ENCODE data around the gene PTPRN2.
A peak's percentile ranks its signal among the peaks of the same experiment; 100 is the strongest.

PTPRN2 gene

GRCh38 chr7:157886266-157886665 is 701.4 kb downstream of the PTPRN2 start:
- no peak overlapping the region for H4K91ac ChIP-seq (ENCODE audit: low read depth, low read length, poor library complexity)
- peaks cover 0 to 1% of the 10 kb centered on the region in 2 donors for H3K4me1 ChIP-seq (ENCODE audit: control insufficient read depth in 2 of 2, insufficient read depth in 1 of 2, low read depth in 1 of 2, low read length in 2 of 2)
- no peak overlapping the region for H4K8ac ChIP-seq (ENCODE audit: low read depth, low read length)
- H3K4ac ChIP-seq (ENCODE audit: low read length) = no peak overlapping the region
- no peak overlapping the region for H2AK5ac ChIP-seq (ENCODE audit: low read depth, low read length)
- H2BK15ac ChIP-seq (ENCODE audit: low read length) = no peak overlapping the region
- peaks cover 2% of the 10 kb centered on the region for H3K79me1 ChIP-seq (ENCODE audit: low read depth, low read length)
- no peak for DNase-seq (ENCODE audit: low spot score)
- no peaks in the 10 kb centered on the region for H3K36me3 ChIP-seq (replicated peaks in 1 of 2; ENCODE audit: control insufficient read depth in 2 of 2, insufficient read depth in 2 of 2, low read length in 2 of 2)
- no peak overlapping the region for H3K23ac ChIP-seq (ENCODE audit: low read depth, low read length, poor library complexity)
- H3K27ac ChIP-seq (replicated peaks; ENCODE audit: low read length) = no peak overlapping the region
- WGBS, 2 donors (ENCODE audit: extremely low coverage in 2 of 2, insufficient read length in 2 of 2, insufficient replicate concordance in 1 of 2) = no CpG with 5 or more reads among the region's 9 CpGs
- no peak overlapping the region for H2AFZ ChIP-seq (ENCODE audit: low read length)
- no peak overlapping the region for H3K18ac ChIP-seq (ENCODE audit: low read length)
- no peak overlapping the region for H3K14ac ChIP-seq (ENCODE audit: low read length)
- H2BK120ac ChIP-seq (ENCODE audit: low read depth, low read length) = no peak overlapping the region
- no peak overlapping the region for H2BK12ac ChIP-seq (ENCODE audit: low read length)
- no peak overlapping the region for H2BK5ac ChIP-seq (ENCODE audit: low read length)
- H3K9me3 ChIP-seq (replicated peaks in 1 of 2; ENCODE audit: control insufficient read depth in 2 of 2, insufficient read depth in 1 of 2, low read depth in 1 of 2, low read length in 2 of 2) = peaks cover 2 to 5% of the 10 kb centered on the region in 2 donors
- H3K4me3 ChIP-seq (ENCODE audit: low read length in 2 of 2) = no peak overlapping the region
- no peak overlapping the region for H3K4me2 ChIP-seq (ENCODE audit: insufficient read depth, low read length, poor library complexity, severe bottlenecking)
- H3K9ac ChIP-seq (ENCODE audit: low read depth, low read length, poor library complexity) = no peak overlapping the region
- no peaks in the 10 kb centered on the region for H3K27me3 ChIP-seq (ENCODE audit: control insufficient read depth in 3 of 3, insufficient read depth in 3 of 3, low read depth in 1 of 3, low read length in 3 of 3)

- no peak overlapping the region for H2BK12ac ChIP-seq (ENCODE audit: low read length)
- H3K36me3 ChIP-seq (replicated peaks in 1 of 2; ENCODE audit: control insufficient read depth in 2 of 2, insufficient read depth in 2 of 2, low read length in 2 of 2) = no peaks in the 10 kb centered on the region
- no peak for DNase-seq (ENCODE audit: low spot score)
- H2BK5ac ChIP-seq (ENCODE audit: low read length) = peak overlapping the region; percentile 72
- H3K14ac ChIP-seq (ENCODE audit: low read length) = no peak overlapping the region
- H3K23ac ChIP-seq (ENCODE audit: low read depth, low read length, poor library complexity) = no peak overlapping the region
- H3K27ac ChIP-seq (replicated peaks; ENCODE audit: low read length) = no peak overlapping the region
- H3K4me1 ChIP-seq (ENCODE audit: control insufficient read depth in 2 of 2, insufficient read depth in 1 of 2, low read depth in 1 of 2, low read length in 2 of 2) = peaks cover 0 to 1% of the 10 kb centered on the region in 2 donors
- H2AK5ac ChIP-seq (ENCODE audit: low read depth, low read length) = peak overlapping the region; percentile 79
- no peak overlapping the region for H2BK15ac ChIP-seq (ENCODE audit: low read length)
- WGBS, 2 donors (ENCODE audit: extremely low coverage in 2 of 2, insufficient read length in 2 of 2, insufficient replicate concordance in 1 of 2) = no CpG with 5 or more reads among the region's 6 CpGs
- H3K9me3 ChIP-seq (replicated peaks in 1 of 2; ENCODE audit: control insufficient read depth in 2 of 2, insufficient read depth in 1 of 2, low read depth in 1 of 2, low read length in 2 of 2) = peaks cover 2 to 5% of the 10 kb centered on the region in 2 donors
- H3K4me3 ChIP-seq (ENCODE audit: low read length in 2 of 2) = no peak overlapping the region
- H3K18ac ChIP-seq (ENCODE audit: low read length) = no peak overlapping the region
- H3K27me3 ChIP-seq (ENCODE audit: control insufficient read depth in 3 of 3, insufficient read depth in 3 of 3, low read depth in 1 of 3, low read length in 3 of 3) = no peaks in the 10 kb centered on the region
- H4K8ac ChIP-seq (ENCODE audit: low read depth, low read length) = no peak overlapping the region
- H2AFZ ChIP-seq (ENCODE audit: low read length) = no peak overlapping the region
- no peak overlapping the region for H3K9ac ChIP-seq (ENCODE audit: low read depth, low read length, poor library complexity)
- H3K4ac ChIP-seq (ENCODE audit: low read length) = peak overlapping the region; percentile 32
- H3K79me1 ChIP-seq (ENCODE audit: low read depth, low read length) = peaks cover 2% of the 10 kb centered on the region
- H4K91ac ChIP-seq (ENCODE audit: low read depth, low read length, poor library complexity) = no peak overlapping the region
- no peak overlapping the region for H3K4me2 ChIP-seq (ENCODE audit: insufficient read depth, low read length, poor library complexity, severe bottlenecking)
- H2BK120ac ChIP-seq (ENCODE audit: low read depth, low read length) = no peak overlapping the region
Measured at GRCh38 chr7:157885140-157885539, 702.5 kb downstream of the PTPRN2 start.

- Histone ChIP-seq H2BK12ac (ENCODE audit: low read length) (no peak overlapping the region), H2BK15ac (ENCODE audit: low read length) (no peak overlapping the region), H2AK5ac (ENCODE audit: low read depth, low read length) (no peak overlapping the region), H4K8ac (ENCODE audit: low read depth, low read length) (no peak overlapping the region), H3K18ac (ENCODE audit: low read length) (no peak overlapping the region), H3K23ac (ENCODE audit: low read depth, low read length, poor library complexity) (no peak overlapping the region), H2BK120ac (ENCODE audit: low read depth, low read length) (no peak overlapping the region), H3K4me2 (ENCODE audit: insufficient read depth, low read length, poor library complexity, severe bottlenecking) (no peak overlapping the region), H3K27ac (replicated peaks; ENCODE audit: low read length) (no peak overlapping the region), H3K4me3 (ENCODE audit: low read length in 2 of 2) (no peak overlapping the region), H4K91ac (ENCODE audit: low read depth, low read length, poor library complexity) (no peak overlapping the region), H3K4ac (ENCODE audit: low read length) (no peak overlapping the region), H3K9ac (ENCODE audit: low read depth, low read length, poor library complexity) (no peak overlapping the region), H3K14ac (ENCODE audit: low read length) (no peak overlapping the region), H3K27me3 (ENCODE audit: control insufficient read depth in 3 of 3, insufficient read depth in 3 of 3, low read depth in 1 of 3, low read length in 3 of 3) (no peaks in the 10 kb centered on the region), H3K36me3 (replicated peaks in 1 of 2; ENCODE audit: control insufficient read depth in 2 of 2, insufficient read depth in 2 of 2, low read length in 2 of 2) (no peaks in the 10 kb centered on the region), H2AFZ (ENCODE audit: low read length) (no peak overlapping the region), H3K4me1 (ENCODE audit: control insufficient read depth in 2 of 2, insufficient read depth in 1 of 2, low read depth in 1 of 2, low read length in 2 of 2) (peaks cover 0 to 1% of the 10 kb centered on the region in 2 donors), H2BK5ac (ENCODE audit: low read length) (no peak overlapping the region), H3K79me1 (ENCODE audit: low read depth, low read length) (peaks cover 2% of the 10 kb centered on the region), H3K9me3 (replicated peaks in 1 of 2; ENCODE audit: control insufficient read depth in 2 of 2, insufficient read depth in 1 of 2, low read depth in 1 of 2, low read length in 2 of 2) (peaks cover 2 to 4% of the 10 kb centered on the region in 2 donors)
- WGBS, 2 donors (ENCODE audit: extremely low coverage in 2 of 2, insufficient read length in 2 of 2, insufficient replicate concordance in 1 of 2) = no CpG with 5 or more reads among the region's 9 CpGs
- DNase-seq (ENCODE audit: low spot score) = no peak
Measured at GRCh38 chr7:157884461-157885062, 703.1 kb downstream of the PTPRN2 start.

- Histone ChIP-seq H3K79me1 (ENCODE audit: low read depth, low read length) (peaks cover 2% of the 10 kb centered on the region), H3K9ac (ENCODE audit: low read depth, low read length, poor library complexity) (no peak overlapping the region), H2AK5ac (ENCODE audit: low read depth, low read length) (no peak overlapping the region), H3K27me3 (ENCODE audit: control insufficient read depth in 3 of 3, insufficient read depth in 3 of 3, low read depth in 1 of 3, low read length in 3 of 3) (no peaks in the 10 kb centered on the region), H2BK5ac (ENCODE audit: low read length) (no peak overlapping the region), H2BK15ac (ENCODE audit: low read length) (no peak overlapping the region), H2BK120ac (ENCODE audit: low read depth, low read length) (no peak overlapping the region), H3K23ac (ENCODE audit: low read depth, low read length, poor library complexity) (no peak overlapping the region), H2BK12ac (ENCODE audit: low read length) (no peak overlapping the region), H3K4me2 (ENCODE audit: insufficient read depth, low read length, poor library complexity, severe bottlenecking) (no peak overlapping the region), H3K4me3 (ENCODE audit: low read length in 2 of 2) (no peak overlapping the region), H2AFZ (ENCODE audit: low read length) (no peak overlapping the region), H3K14ac (ENCODE audit: low read length) (no peak overlapping the region), H3K9me3 (replicated peaks in 1 of 2; ENCODE audit: control insufficient read depth in 2 of 2, insufficient read depth in 1 of 2, low read depth in 1 of 2, low read length in 2 of 2) (peaks cover 0 to 6% of the 10 kb centered on the region in 2 donors), H3K27ac (replicated peaks; ENCODE audit: low read length) (no peak overlapping the region), H3K4ac (ENCODE audit: low read length) (no peak overlapping the region), H4K91ac (ENCODE audit: low read depth, low read length, poor library complexity) (no peak overlapping the region), H4K8ac (ENCODE audit: low read depth, low read length) (no peak overlapping the region), H3K36me3 (replicated peaks in 1 of 2; ENCODE audit: control insufficient read depth in 2 of 2, insufficient read depth in 2 of 2, low read length in 2 of 2) (no peaks in the 10 kb centered on the region), H3K4me1 (ENCODE audit: control insufficient read depth in 2 of 2, insufficient read depth in 1 of 2, low read depth in 1 of 2, low read length in 2 of 2) (no peaks in the 10 kb centered on the region), H3K18ac (ENCODE audit: low read length) (no peak overlapping the region)
- no peak for DNase-seq (ENCODE audit: low spot score)
- WGBS, 2 donors (ENCODE audit: extremely low coverage in 2 of 2, insufficient read length in 2 of 2, insufficient replicate concordance in 1 of 2) = no CpG with 5 or more reads among the region's 8 CpGs
Measured at GRCh38 chr7:157881048-157881771, 706.4 kb downstream of the PTPRN2 start.
